PC-3 (cell line): ENCODE results near the gene DHX35. TPM values are rescaled to one million over a fixed set of nuclear protein-coding genes. Genes with fewer than 3 reads are reported as not detected.

ENCODE experiments used
- ATAC-seq: fragments of 200-7000 bp; cut with Tn5 transposase; 2 replicates; pipeline ENCODE4 v1.9.1; 2020; ENCODE audit warnings: mild to moderate bottlenecking, moderate library complexity
- BruUV-seq: library from RNA; stranded (reverse); fragments of 400-500 nt; replicated peaks from 2 replicates; lab custom pipeline; 2021; lab: Mats Ljungman, UMichigan
- CTCF ChIA-PET: fragments of 300-600 bp; sonication (Branson Sonifier 250); formaldehyde crosslinking; loops from one replicate; lab custom pipeline; 2022; ENCODE audit warnings: antibody characterized with exemption; lab: Charles Lee
- POLR2A ChIA-PET: fragments of 300-600 bp; sonication (Branson Sonifier 250); formaldehyde crosslinking; loops from one replicate; lab custom pipeline; 2022; ENCODE audit warnings: antibody characterized with exemption; ENCODE audit not compliant: unreplicated experiment; lab: Charles Lee
- DNase-seq: peaks from one replicate; pipeline ENCODE4 v3.0.0-alpha.2; 2015
- H2AFZ ChIP-seq: fragments of 300-600 bp; sonication (generic); 2 replicates; pipeline ENCODE4 v1.6.0; 2016; ENCODE audit warnings: antibody characterized with exemption, low read length
- H3F3A ChIP-seq: fragments of 300-600 bp; sonication (generic); one replicate; pipeline ENCODE4 v1.6.0; 2017; ENCODE audit warnings: antibody characterized with exemption, low read length, control low read depth, mild to moderate bottlenecking; ENCODE audit not compliant: unreplicated experiment
- H3K27ac ChIP-seq: fragments of 300-600 bp; sonication (generic); 2 replicates; pipeline ENCODE4 v1.5.1; 2016; ENCODE audit warnings: mild to moderate bottlenecking, low read length
- H3K27me3 ChIP-seq: fragments of 300-600 bp; sonication (generic); 2 replicates; pipeline ENCODE4 v1.6.1; 2016; ENCODE audit warnings: low read length, mixed read lengths
- H3K36me3 ChIP-seq: fragments of 300-600 bp; sonication (generic); 2 replicates; pipeline ENCODE4 v1.6.1; 2016; ENCODE audit warnings: low read depth, mixed run types, low read length, mixed read lengths
- H3K4me1 ChIP-seq: fragments of 300-600 bp; sonication (generic); 2 replicates; pipeline ENCODE4 v1.5.1; 2016; ENCODE audit warnings: low read length; ENCODE audit not compliant: insufficient read depth
- H3K4me2 ChIP-seq: fragments of 300-600 bp; sonication (generic); 2 replicates; pipeline ENCODE4 v1.6.0; 2016; ENCODE audit warnings: low read length
- H3K4me3 ChIP-seq: fragments of 300-600 bp; sonication (generic); 2 replicates; pipeline ENCODE4 v1.5.1; 2016; ENCODE audit warnings: mild to moderate bottlenecking, low read length, mixed read lengths
- H3K79me2 ChIP-seq: fragments of 300-600 bp; sonication (generic); 2 replicates; pipeline ENCODE4 v1.6.1; 2017; ENCODE audit warnings: low read length, mixed read lengths
- H3K9ac ChIP-seq: fragments of 300-600 bp; sonication (generic); 2 replicates; pipeline ENCODE4 v1.6.0; 2016; ENCODE audit warnings: mild to moderate bottlenecking, low read length
- H3K9me2 ChIP-seq: fragments of 300-600 bp; sonication (generic); replicated peaks from 2 replicates; pipeline ENCODE4 v1.6.1; 2016; ENCODE audit warnings: mixed run types, low read length, mixed read lengths
- H3K9me3 ChIP-seq: fragments of 300-600 bp; sonication (generic); 2 replicates; pipeline ENCODE4 v1.6.1; 2016; ENCODE audit warnings: low read length, mixed read lengths
- H4K20me1 ChIP-seq: fragments of 300-600 bp; sonication (generic); 2 replicates; pipeline ENCODE4 v1.6.1; 2016; ENCODE audit warnings: low read length, mixed read lengths
- CTCF ChIP-seq: fragments of 300-600 bp; sonication (generic); conservative IDR thresholded peaks from 2 replicates; pipeline ENCODE4 v1.5.1; 2017; ENCODE audit warnings: antibody characterized with exemption, low read depth, mild to moderate bottlenecking, low read length
- EZH2 ChIP-seq: fragments of 300-600 bp; sonication (generic); IDR thresholded peaks from one replicate; pipeline ENCODE4 v1.6.1; 2017; ENCODE audit warnings: antibody characterized with exemption, mild to moderate bottlenecking, low read length; ENCODE audit not compliant: unreplicated experiment
- EZH2phosphoT487 ChIP-seq: fragments of 300-600 bp; sonication (generic); IDR thresholded peaks from 2 replicates; pipeline ENCODE4 v1.6.1; 2018; ENCODE audit warnings: mild to moderate bottlenecking, antibody characterized with exemption, low read length, borderline replicate concordance
- intact Hi-C: fragments of 100-400 bp; cut with micrococcal nuclease; formaldehyde crosslinking; loops from 2 replicates; pipeline ENCODE4 v1.9.0; 2023
- total RNA-seq: library from RNA; depleted of rRNA; stranded (reverse); fragments of >200 nt; gene quantifications from 2 replicates; pipeline ENCODE4 v1.2.3, GENCODE V29; 2014

The DHX35 gene
- total RNA-seq, 1 experiment from 2014 or later = 12.0 TPM

GRCh38 chr20:38952153-38952552 is 10.0 kb upstream of the DHX35 start:
- no peak for ATAC-seq
- intact Hi-C loops = no loop called here
- Histone ChIP-seq H3K9me3 (no peaks in the 10 kb centered on the region), H3K4me3 (no peak overlapping the region), H3K4me2 (no peak overlapping the region), H3K79me2 (peaks cover 14% of the 10 kb centered on the region), H2AFZ (no peak overlapping the region), H4K20me1 (peaks cover 2% of the 10 kb centered on the region), H3K36me3 (peaks cover 56% of the 10 kb centered on the region), H3K9me2 (no peaks in the 10 kb centered on the region), H3K27ac (no peak overlapping the region), H3F3A (no peaks in the 10 kb centered on the region), H3K27me3 (no peaks in the 10 kb centered on the region), H3K9ac (no peak overlapping the region), H3K4me1 (no peaks in the 10 kb centered on the region)
- no peak for TF ChIP-seq EZH2phosphoT487
- TF ChIP-seq EZH2 = no peak
- no peak for TF ChIP-seq CTCF
- BruUV-seq = no TSS peak
- DNase-seq = no peak
- CTCF ChIA-PET = no interaction called here
- POLR2A ChIA-PET = no interaction called here

- H3K79me2 ChIP-seq = no peaks in the 10 kb centered on the region
- no peak for DNase-seq
- H3K4me3 ChIP-seq = no peak overlapping the region
- H4K20me1 ChIP-seq = no peaks in the 10 kb centered on the region
- no peak overlapping the region for H2AFZ ChIP-seq
- H3K4me1 ChIP-seq = no peaks in the 10 kb centered on the region
- H3K9ac ChIP-seq = no peak overlapping the region
- no peak for ATAC-seq
- H3K9me2 ChIP-seq = no peaks in the 10 kb centered on the region
- H3K27ac ChIP-seq = no peak overlapping the region
- H3K4me2 ChIP-seq = no peak overlapping the region
- ChIA-PET CTCF (interaction anchor here (0.6 kb wide), 1 partner anchor 335 kb away, joined by 3 read pairs; no protein-coding TSS in a partner anchor), POLR2A (no interaction called here)
- BruUV-seq = no TSS peak
- intact Hi-C loops = no loop called here
- no peaks in the 10 kb centered on the region for H3F3A ChIP-seq
- H3K27me3 ChIP-seq = no peaks in the 10 kb centered on the region
- peaks cover 41% of the 10 kb centered on the region for H3K36me3 ChIP-seq
- H3K9me3 ChIP-seq = no peaks in the 10 kb centered on the region
- TF ChIP-seq CTCF = no peak
- no peak for TF ChIP-seq EZH2phosphoT487
Observed at GRCh38 chr20:38953630-38954340, 8.4 kb upstream of the DHX35 start.

GRCh38 chr20:38957235-38957876 is 4.8 kb upstream of the DHX35 start:
- Histone ChIP-seq H3K36me3 (peaks cover 12% of the 10 kb centered on the region), H3K9me2 (no peaks in the 10 kb centered on the region), H3K9me3 (no peaks in the 10 kb centered on the region), H3K27ac (no peak overlapping the region), H2AFZ (no peak overlapping the region), H3K9ac (no peak overlapping the region), H3K27me3 (no peaks in the 10 kb centered on the region), H3K4me3 (no peak overlapping the region), H3K4me1 (peaks cover 10% of the 10 kb centered on the region), H4K20me1 (no peaks in the 10 kb centered on the region), H3F3A (no peaks in the 10 kb centered on the region), H3K79me2 (peaks cover 1% of the 10 kb centered on the region), H3K4me2 (no peak overlapping the region)
- no peak for ATAC-seq
- intact Hi-C loops = no loop called here
- no TSS peak for BruUV-seq
- TF ChIP-seq CTCF (no peak), EZH2 (no peak), EZH2phosphoT487 (no peak)
- no peak for DNase-seq
- CTCF ChIA-PET = no interaction called here
- POLR2A ChIA-PET = no interaction called here
